ENCODE data around the gene COG7.

DNA sequence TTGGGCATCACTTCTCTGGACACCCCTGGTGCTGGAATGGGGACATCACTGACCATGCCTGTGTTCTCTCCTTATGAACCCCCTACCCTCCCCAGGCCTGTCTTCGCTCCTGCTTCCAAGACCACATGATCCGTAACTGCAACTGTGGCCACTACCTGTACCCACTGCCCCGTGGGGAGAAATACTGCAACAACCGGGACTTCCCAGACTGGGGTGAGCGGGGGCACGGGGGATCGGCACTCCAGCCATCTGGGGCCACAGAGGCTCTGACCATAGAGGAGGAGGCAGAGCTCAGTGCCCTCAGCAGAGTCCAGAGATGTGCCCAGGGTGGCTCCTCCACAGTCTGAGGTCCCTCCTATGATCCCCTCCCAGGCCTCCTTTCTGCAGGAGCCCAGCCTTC, 77.3 kb downstream of the COG7 start:
- TF ChIP-seq POLR2A (IDR thresholded peaks at IDR 0.05): no peak
- TF ChIP-seq, protein P1, sequence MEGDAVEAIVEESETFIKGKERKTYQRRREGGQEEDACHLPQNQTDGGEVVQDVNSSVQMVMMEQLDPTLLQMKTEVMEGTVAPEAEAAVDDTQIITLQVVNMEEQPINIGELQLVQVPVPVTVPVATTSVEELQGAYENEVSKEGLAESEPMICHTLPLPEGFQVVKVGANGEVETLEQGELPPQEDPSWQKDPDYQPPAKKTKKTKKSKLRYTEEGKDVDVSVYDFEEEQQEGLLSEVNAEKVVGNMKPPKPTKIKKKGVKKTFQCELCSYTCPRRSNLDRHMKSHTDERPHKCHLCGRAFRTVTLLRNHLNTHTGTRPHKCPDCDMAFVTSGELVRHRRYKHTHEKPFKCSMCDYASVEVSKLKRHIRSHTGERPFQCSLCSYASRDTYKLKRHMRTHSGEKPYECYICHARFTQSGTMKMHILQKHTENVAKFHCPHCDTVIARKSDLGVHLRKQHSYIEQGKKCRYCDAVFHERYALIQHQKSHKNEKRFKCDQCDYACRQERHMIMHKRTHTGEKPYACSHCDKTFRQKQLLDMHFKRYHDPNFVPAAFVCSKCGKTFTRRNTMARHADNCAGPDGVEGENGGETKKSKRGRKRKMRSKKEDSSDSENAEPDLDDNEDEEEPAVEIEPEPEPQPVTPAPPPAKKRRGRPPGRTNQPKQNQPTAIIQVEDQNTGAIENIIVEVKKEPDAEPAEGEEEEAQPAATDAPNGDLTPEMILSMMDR (IDR thresholded peaks at IDR 0.05): no peak
- TF ChIP-seq EP300 (IDR thresholded peaks at IDR 0.05): no peak
